ENCODE results near the gene GALNT10.

Gene GALNT10

DNA sequence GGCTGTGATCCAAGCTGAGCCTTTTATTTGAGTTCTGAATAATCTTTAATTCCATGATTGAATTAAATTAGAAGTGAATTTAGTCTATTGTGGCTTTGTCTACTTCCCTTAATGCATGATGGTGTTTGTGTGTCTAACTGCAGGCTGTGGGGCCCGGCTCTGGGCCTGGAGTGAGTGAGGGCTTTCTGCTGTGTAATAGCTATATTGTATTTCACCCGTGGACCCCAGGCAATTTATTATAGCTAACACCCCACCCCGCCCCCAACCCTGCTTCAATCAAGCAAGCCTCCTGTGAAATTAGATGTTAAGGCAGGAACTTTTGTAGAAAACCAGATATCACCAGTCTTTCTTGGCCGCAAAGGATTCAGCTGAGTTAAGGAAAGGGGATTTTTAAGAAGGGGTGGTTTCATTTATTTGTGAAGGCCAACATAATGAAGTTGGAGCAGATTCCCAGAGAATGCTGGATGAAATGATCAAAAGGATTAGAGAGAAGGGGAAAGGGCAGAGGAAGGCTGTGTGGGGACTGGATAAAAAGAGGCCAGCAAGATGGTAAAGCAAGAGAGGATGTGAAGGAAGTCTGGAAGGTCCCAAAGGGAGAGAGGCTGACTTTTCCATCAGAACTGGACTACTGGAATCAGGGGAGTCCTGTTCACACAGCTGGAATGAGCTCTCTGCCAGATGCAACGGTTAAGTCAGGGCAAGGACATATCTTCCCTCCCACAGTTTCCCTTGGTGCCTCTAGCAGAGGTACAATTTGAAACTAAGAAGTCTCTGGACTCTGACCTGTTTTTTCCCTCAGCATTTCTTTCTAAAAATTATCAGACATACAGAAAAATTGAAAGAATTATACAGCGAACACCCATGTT, 129.9 kb downstream of the GALNT10 start:
- no peak for DNase-seq (ENCODE audit: low read depth, low spot score)

- no peak for DNase-seq (ENCODE audit: low read depth, low spot score)
Measured at GRCh38 chr5:154321546-154321945, 131.0 kb downstream of the GALNT10 start.

DNA sequence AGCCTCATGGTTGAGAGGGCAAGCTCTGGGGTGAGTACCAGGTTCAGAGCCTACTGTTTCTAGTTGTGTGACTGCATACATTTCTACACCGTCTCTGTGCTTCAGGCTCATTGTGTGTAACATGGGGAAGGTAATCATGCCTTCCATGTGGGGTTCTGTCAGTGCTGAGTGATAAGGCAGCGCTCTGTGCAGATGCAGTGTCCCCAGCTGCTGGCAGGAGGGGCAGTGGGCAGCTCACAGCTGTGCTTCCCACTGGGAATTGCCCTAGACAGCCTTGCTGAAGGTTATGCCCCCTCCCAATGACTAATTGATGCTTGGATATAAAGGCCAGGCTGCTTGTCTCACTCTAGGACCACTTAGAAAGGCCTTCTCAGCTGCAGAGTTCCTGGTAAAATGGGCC, 133.5 kb downstream of the GALNT10 start:
- DNase-seq (ENCODE audit: low read depth, low spot score) = no peak

- no peak for DNase-seq (ENCODE audit: low read depth, low spot score)
Measured at GRCh38 chr5:154325566-154325965, 135.0 kb downstream of the GALNT10 start.

- DNase-seq (ENCODE audit: low read depth, low spot score) = no peak
Measured at GRCh38 chr5:154329062-154329461, 138.5 kb downstream of the GALNT10 start.

DNA sequence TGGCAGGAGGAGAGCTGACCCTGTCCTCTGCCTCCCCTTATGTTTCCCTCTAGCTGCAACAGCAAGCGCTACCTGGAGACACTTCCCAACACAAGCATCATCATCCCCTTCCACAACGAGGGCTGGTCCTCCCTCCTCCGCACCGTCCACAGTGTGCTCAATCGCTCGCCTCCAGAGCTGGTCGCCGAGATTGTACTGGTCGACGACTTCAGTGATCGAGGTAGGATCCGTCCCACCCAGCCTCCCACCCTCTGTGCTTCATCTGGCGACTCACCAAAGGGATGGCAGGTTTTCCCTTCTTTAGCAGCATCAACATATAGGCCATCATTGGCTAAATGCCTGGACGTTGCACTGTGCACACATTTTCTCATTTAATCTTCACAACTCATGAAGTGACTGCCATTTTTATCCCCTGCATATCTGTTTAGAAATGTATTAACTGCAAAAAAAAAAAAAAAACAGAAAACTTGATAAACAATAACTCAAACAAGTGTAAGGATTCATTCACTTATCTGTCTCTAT, 139.0 kb downstream of the GALNT10 start:
- DNase-seq (ENCODE audit: low read depth, low spot score) = no peak

- no peak for DNase-seq (ENCODE audit: low read depth, low spot score)
Measured at GRCh38 chr5:154330097-154330667, 139.6 kb downstream of the GALNT10 start.

GRCh38 chr5:154331232-154331631, 140.7 kb downstream of the GALNT10 start:
- DNase-seq (ENCODE audit: low read depth, low spot score) = no peak

- DNase-seq (ENCODE audit: low read depth, low spot score) = no peak
Measured at GRCh38 chr5:154331924-154332323, 141.4 kb downstream of the GALNT10 start.

GRCh38 chr5:154332451-154332850, 141.9 kb downstream of the GALNT10 start:
- no peak for DNase-seq (ENCODE audit: low read depth, low spot score)

DNA sequence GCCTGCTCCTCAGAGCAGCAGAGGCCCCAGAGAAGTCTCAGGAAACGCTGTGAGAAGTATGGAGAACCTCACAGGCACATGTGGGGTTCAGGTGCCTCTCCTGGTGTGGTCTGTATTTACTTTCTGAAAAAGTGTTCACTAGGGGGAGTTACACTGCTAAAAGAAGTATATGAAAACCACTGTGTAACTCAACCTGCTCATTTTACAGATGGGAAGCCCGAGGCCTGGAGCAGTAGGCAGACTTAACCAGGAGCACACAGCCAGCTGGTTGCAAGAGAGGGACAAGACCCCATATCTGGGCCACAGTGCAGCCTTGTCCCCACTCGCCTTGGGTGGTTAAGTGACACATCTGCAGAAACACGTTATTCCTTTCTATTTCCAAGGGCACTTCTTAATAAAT, 142.5 kb downstream of the GALNT10 start:
- DNase-seq (ENCODE audit: low read depth, low spot score) = no peak

- DNase-seq (ENCODE audit: low read depth, low spot score) = no peak
Measured at GRCh38 chr5:154334406-154335064, 144.0 kb downstream of the GALNT10 start.

- no peak for DNase-seq (ENCODE audit: low read depth, low spot score)
Measured at GRCh38 chr5:154335065-154335448, 144.5 kb downstream of the GALNT10 start.

DNA sequence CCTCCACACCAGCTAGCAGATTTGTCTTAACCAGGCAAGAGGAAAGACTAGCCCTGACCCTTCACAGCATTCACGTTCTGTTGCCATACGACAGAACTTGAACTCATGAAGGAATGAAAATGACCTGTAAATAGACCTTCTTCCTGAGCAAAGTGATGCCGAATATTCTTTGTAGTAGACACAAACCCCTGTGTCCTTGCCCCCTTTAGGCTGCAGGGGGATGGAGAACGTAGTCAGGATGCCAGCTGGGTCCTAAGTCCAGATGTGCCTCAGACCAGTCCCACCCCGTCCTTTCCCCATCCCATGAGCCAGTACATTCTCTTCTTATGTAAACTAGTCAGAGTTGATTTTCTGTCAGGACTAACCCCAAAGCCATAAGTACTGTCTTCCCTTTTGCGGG, 151.1 kb downstream of the GALNT10 start:
- no peak for DNase-seq (ENCODE audit: low read depth, low spot score)

DNA sequence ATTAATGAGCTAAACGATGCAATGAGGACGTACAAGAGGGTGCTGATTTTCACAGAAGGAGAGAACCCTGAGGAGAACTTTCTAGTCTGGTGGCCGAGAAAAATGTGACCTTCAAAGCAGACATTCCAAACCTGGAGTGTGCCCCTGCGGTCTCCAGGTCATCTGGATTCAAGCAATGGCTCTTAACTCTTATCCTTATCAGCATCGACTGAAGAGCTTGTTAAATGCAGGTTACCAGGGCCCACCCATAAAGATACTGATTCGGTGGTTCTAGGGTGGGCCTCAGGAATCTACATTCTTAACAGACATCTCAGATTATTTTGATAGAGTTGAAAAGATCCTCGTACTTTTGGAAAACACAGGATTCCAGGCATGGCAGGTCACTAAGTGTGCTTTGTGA, 151.7 kb downstream of the GALNT10 start:
- DNase-seq (ENCODE audit: low read depth, low spot score) = no peak

GRCh38 chr5:154342963-154343362, 152.4 kb downstream of the GALNT10 start:
- DNase-seq (ENCODE audit: low read depth, low spot score) = no peak

DNA sequence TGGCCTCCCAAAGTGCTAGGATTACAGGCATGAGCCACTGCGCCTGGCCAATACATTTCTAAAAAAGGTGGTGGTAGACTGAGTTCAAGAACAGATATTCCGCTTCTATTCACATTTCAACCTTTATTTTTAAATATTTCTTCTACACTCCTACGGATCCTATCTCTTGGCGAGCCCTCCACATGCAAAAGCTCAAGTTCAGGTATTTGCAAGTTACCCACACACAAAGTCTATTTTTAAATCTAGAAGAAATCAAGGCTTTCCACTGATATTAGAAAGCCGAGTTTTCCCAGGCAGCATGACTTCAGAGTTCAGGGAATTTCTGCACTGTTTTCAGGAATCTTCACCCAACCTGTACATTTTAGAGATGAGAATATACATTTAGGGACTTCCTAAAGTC, 153.9 kb downstream of the GALNT10 start:
- no peak for DNase-seq (ENCODE audit: low read depth, low spot score)

DNA sequence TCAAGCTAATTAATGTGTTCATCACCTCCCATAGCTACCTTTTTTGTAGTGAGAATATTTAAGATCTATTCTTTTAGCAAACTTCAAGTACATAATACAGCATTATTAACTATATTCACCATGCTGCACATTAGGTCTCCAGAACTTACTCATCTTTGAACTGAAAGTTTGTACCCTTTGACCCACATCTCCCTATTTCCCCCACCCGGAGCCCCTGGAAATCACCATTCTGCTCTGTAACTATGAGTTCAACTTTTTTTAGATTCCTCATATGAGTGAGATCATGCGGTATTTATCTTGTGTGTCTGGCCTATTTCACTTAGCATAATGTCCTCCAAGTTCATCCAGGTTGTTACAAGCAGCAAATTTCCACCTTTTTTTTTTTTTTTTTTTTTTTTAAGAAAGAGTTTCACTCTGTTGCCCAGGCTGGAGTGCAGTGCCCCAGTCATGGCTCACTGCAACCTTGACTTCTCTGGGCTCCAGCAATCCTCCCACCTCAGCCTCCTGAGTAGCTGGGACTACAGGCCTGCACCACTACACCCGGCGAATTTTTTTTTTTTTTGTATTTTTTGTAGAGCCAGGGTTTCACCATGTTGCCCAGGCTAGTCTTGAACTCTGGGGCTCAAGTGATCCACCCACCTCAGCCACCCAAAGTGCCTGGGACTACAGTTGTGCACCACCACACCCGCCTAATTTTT, 154.9 kb downstream of the GALNT10 start:
- no peak for DNase-seq (ENCODE audit: low read depth, low spot score)

GRCh38 chr5:154346427-154346826, 155.9 kb downstream of the GALNT10 start:
- DNase-seq (ENCODE audit: low read depth, low spot score) = no peak

- no peak for DNase-seq (ENCODE audit: low read depth, low spot score)
Measured at GRCh38 chr5:154349626-154350264, 159.2 kb downstream of the GALNT10 start.

GRCh38 chr5:154351141-154351540, 160.6 kb downstream of the GALNT10 start:
- DNase-seq (ENCODE audit: low read depth, low spot score) = no peak

Data from brain pericyte (primary cell).